OCI-LY7 (cell line): ENCODE data around the gene ZNF639. TPM values are rescaled to one million over a fixed set of nuclear protein-coding genes. Genes with fewer than 3 reads are reported as not detected.

Experiments used
- BruUV-seq: library from RNA; stranded (reverse); fragments of 400-500 nt; replicated peaks from 2 replicates; lab custom pipeline; 2021; lab: Mats Ljungman, UMichigan
- CTCF ChIA-PET: fragments of 300-600 bp; sonication (Branson Sonifier 250); formaldehyde crosslinking; loops from one replicate; lab custom pipeline; 2022; ENCODE audit warnings: antibody characterized with exemption; ENCODE audit not compliant: unreplicated experiment; lab: Charles Lee
- POLR2A ChIA-PET: fragments of 300-600 bp; sonication (Branson Sonifier 250); formaldehyde crosslinking; loops from one replicate; lab custom pipeline; 2022; ENCODE audit warnings: antibody characterized with exemption; lab: Charles Lee
- DNase-seq: peaks from one replicate; pipeline ENCODE4 v3.0.0-alpha.2; 2015; ENCODE audit warnings: low spot score
- H2AFZ ChIP-seq: fragments of 200-600 bp; sonication (generic), shearing (Covaris generic); 2 replicates; pipeline ENCODE4 v1.6.1; 2014; ENCODE audit warnings: mild to moderate bottlenecking, antibody characterized with exemption, low read length, moderate library complexity
- H3K27ac ChIP-seq: fragments of 200-600 bp; sonication (generic); 2 replicates; pipeline ENCODE4 v1.5.1; 2014; ENCODE audit warnings: mixed run types, low read depth, mild to moderate bottlenecking, moderate library complexity, low read length, inconsistent platforms; ENCODE audit not compliant: poor library complexity, severe bottlenecking
- H3K36me3 ChIP-seq: fragments of 200-600 bp; sonication (generic); 2 replicates; pipeline ENCODE4 v1.6.1; 2014; ENCODE audit warnings: mild to moderate bottlenecking, antibody characterized with exemption, low read length, moderate library complexity, mixed read lengths; ENCODE audit not compliant: insufficient read depth
- H3K4me1 ChIP-seq: fragments of 200-600 bp; sonication (generic); 2 replicates; pipeline ENCODE4 v1.5.1; 2014; ENCODE audit warnings: mild to moderate bottlenecking, low read length; ENCODE audit not compliant: insufficient read depth, poor library complexity, severe bottlenecking
- H3K4me2 ChIP-seq: fragments of 200-600 bp; sonication (generic); 2 replicates; pipeline ENCODE4 v1.6.1; 2014; ENCODE audit warnings: mild to moderate bottlenecking, low read length
- H3K4me3 ChIP-seq: fragments of 200-600 bp; sonication (generic); 2 replicates; pipeline ENCODE4 v1.5.1; 2014; ENCODE audit warnings: mild to moderate bottlenecking, low read depth, low read length; ENCODE audit not compliant: poor library complexity, severe bottlenecking
- H3K79me2 ChIP-seq: fragments of 200-600 bp; sonication (generic); 2 replicates; pipeline ENCODE4 v1.6.1; 2016; ENCODE audit warnings: low read depth, mild to moderate bottlenecking, low read length, moderate library complexity, mixed read lengths; ENCODE audit not compliant: insufficient read depth
- H3K9me2 ChIP-seq: fragments of 200-600 bp; sonication (generic); 2 replicates; pipeline ENCODE4 v1.6.1; 2016; ENCODE audit warnings: mild to moderate bottlenecking, low read length, mixed read lengths; ENCODE audit not compliant: insufficient read depth
- H3K9me3 ChIP-seq: fragments of 200-600 bp; sonication (generic); 2 replicates; pipeline ENCODE4 v1.6.1; 2014; ENCODE audit warnings: mild to moderate bottlenecking, mixed run types, low read length, mixed read lengths
- H4K20me1 ChIP-seq: fragments of 200-600 bp; sonication (generic); 2 replicates; pipeline ENCODE4 v1.6.1; 2014; ENCODE audit warnings: mild to moderate bottlenecking, antibody characterized with exemption, low read length, moderate library complexity, mixed read lengths; ENCODE audit not compliant: insufficient read depth
- EZH2phosphoT487 ChIP-seq: fragments of 200-600 bp; sonication (generic); IDR thresholded peaks from 2 replicates; pipeline ENCODE4 v1.6.1; 2018; ENCODE audit warnings: low read depth, borderline replicate concordance, mild to moderate bottlenecking, mixed run types, antibody characterized with exemption, low read length, moderate library complexity, mixed read lengths
- intact Hi-C: fragments of 100-400 bp; cut with micrococcal nuclease; formaldehyde crosslinking; loops from one replicate; pipeline ENCODE4 v1.10.0; 2022; ENCODE audit not compliant: unreplicated experiment
- total RNA-seq, 2 experiments: library from RNA; depleted of rRNA in 1 of 2; stranded (reverse); fragments of >200 nt in 1 of 2; shearing (Covaris generic) in 1 of 2; gene quantifications; 2 replicates each; pipeline ENCODE4 v1.2.3, GENCODE V29; 2014 to 2022
- TF ChIP-seq, protein P1 (sequence below): fragments of 200-600 bp; sonication (generic); conservative IDR thresholded peaks from 2 replicates; pipeline ENCODE4 v1.5.1; 2014; ENCODE audit warnings: mild to moderate bottlenecking, antibody characterized with exemption, low read length, moderate library complexity, mixed read lengths

ZNF639 gene
- total RNA-seq, 2 experiments from 2014 or later: 59.3 to 61.3 TPM

DNA sequence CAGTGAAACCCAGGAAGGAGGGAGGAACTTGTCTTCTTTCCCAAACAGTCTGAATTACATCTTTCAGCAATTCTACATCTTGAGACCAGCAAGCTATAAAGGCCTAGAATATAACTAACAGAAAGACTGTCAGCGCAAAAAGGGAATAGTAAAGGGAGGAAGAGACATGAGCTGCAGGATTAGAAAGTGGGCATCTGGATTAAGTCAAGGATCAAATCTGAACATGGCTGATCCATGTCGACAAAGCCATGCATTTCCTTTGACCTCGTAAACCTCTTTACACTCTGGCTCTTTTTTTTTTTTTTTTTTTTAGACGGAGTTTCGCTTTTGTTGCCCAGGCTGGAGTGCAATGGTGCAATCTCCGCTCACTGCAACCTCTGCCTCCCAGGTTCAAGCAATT lies 36.5 kb upstream of the ZNF639 start:
- ChIA-PET CTCF (no interaction called here), POLR2A (interaction anchor here (1.0 kb wide), 1 partner anchor 198 kb away, joined by 4 read pairs; no protein-coding TSS in a partner anchor)
- Histone ChIP-seq H3K4me1 (no peaks in the 10 kb centered on the region), H3K9me3 (no peaks in the 10 kb centered on the region), H3K9me2 (no peaks in the 10 kb centered on the region), H3K79me2 (no peaks in the 10 kb centered on the region), H3K27ac (no peak overlapping the region), H3K4me3 (no peak overlapping the region), H2AFZ (no peak overlapping the region), H3K36me3 (no peaks in the 10 kb centered on the region), H4K20me1 (no peaks in the 10 kb centered on the region), H3K4me2 (no peak overlapping the region)
- TF ChIP-seq EZH2phosphoT487: no peak
- TF ChIP-seq, protein P1, sequence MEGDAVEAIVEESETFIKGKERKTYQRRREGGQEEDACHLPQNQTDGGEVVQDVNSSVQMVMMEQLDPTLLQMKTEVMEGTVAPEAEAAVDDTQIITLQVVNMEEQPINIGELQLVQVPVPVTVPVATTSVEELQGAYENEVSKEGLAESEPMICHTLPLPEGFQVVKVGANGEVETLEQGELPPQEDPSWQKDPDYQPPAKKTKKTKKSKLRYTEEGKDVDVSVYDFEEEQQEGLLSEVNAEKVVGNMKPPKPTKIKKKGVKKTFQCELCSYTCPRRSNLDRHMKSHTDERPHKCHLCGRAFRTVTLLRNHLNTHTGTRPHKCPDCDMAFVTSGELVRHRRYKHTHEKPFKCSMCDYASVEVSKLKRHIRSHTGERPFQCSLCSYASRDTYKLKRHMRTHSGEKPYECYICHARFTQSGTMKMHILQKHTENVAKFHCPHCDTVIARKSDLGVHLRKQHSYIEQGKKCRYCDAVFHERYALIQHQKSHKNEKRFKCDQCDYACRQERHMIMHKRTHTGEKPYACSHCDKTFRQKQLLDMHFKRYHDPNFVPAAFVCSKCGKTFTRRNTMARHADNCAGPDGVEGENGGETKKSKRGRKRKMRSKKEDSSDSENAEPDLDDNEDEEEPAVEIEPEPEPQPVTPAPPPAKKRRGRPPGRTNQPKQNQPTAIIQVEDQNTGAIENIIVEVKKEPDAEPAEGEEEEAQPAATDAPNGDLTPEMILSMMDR: no peak
- no peak for DNase-seq
- no TSS peak for BruUV-seq
- intact Hi-C loops: no loop called here

DNA sequence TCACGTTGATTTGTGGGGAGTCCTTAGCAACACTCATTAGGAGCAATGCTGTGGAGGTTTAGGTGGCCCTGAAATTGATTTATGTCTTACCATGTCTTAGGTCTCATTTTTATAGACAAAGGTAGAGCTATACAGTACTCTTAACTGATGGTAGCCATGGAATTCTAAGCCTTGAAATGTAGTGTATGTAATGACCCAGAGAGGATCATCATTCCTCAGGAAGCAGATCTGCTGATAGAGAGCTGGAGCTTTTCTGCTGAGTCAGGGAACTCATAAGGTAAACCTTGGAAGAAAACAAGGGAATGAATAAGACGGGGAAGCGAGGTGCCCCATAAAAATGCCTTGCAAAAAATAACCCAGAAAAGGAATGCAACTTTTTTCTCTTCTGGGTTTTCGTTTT lies 34.0 kb upstream of the ZNF639 start:
- no peak for DNase-seq
- no peak overlapping the region for H3K27ac ChIP-seq
- no peaks in the 10 kb centered on the region for H3K36me3 ChIP-seq
- no peaks in the 10 kb centered on the region for H4K20me1 ChIP-seq
- TF ChIP-seq, protein P1: no peak
- TF ChIP-seq EZH2phosphoT487: no peak
- no peaks in the 10 kb centered on the region for H3K79me2 ChIP-seq
- no TSS peak for BruUV-seq
- H2AFZ ChIP-seq: no peak overlapping the region
- POLR2A ChIA-PET: interaction anchor here (0.6 to 1.3 kb wide), 4 partner anchors 9 to 275 kb away, joined by 3 to 5 read pairs (median 3); no protein-coding TSS in a partner anchor
- no peaks in the 10 kb centered on the region for H3K9me3 ChIP-seq
- H3K9me2 ChIP-seq: no peaks in the 10 kb centered on the region
- intact Hi-C loops: no loop called here
- H3K4me2 ChIP-seq: no peak overlapping the region
- H3K4me1 ChIP-seq: no peaks in the 10 kb centered on the region
- no peak overlapping the region for H3K4me3 ChIP-seq
- CTCF ChIA-PET: no interaction called here

DNA sequence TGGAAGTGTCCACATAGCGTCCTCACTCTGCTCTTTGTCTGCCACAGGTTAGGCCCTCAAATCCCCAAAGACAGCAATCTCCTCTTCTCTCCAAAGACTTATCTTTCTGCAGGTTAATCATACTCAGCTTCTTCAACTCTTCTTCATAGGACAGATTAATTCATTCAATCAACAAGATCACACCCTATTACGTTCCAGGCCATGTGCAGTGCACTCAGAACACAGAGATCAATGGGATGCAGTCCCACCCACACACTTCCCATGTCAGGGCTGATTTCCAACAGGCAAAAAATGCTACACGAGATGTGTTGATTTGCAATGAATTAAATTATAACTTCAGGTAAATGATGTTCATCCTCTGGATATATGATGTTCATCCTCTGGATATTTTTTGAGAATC lies 33.5 kb upstream of the ZNF639 start:
- POLR2A ChIA-PET: interaction anchor here (0.7 to 1.3 kb wide), 2 partner anchors 152 to 276 kb away, joined by 3 read pairs; no protein-coding TSS in a partner anchor
- Histone ChIP-seq H3K36me3 (no peaks in the 10 kb centered on the region), H4K20me1 (no peaks in the 10 kb centered on the region), H3K79me2 (no peaks in the 10 kb centered on the region), H3K4me3 (no peak overlapping the region), H2AFZ (no peak overlapping the region), H3K4me2 (no peak overlapping the region), H3K4me1 (no peaks in the 10 kb centered on the region), H3K9me3 (no peaks in the 10 kb centered on the region), H3K27ac (no peak overlapping the region), H3K9me2 (no peaks in the 10 kb centered on the region)
- TF ChIP-seq, protein P1: no peak
- intact Hi-C loops: no loop called here
- DNase-seq: no peak
- no TSS peak for BruUV-seq
- CTCF ChIA-PET: no interaction called here
